Measurements from ENCODE around the gene HLF. TPM values are rescaled to one million over a fixed set of nuclear protein-coding genes. Genes with fewer than 3 reads are reported as not detected.

HLF gene
- total and polyA plus RNA-seq, 10 of the 15 experiments (the other 5 are each of a cell fraction or from before 2014, with no cell fraction given) = 0.01 to 0.33 (median 0.20) TPM; not detected in 3

DNA sequence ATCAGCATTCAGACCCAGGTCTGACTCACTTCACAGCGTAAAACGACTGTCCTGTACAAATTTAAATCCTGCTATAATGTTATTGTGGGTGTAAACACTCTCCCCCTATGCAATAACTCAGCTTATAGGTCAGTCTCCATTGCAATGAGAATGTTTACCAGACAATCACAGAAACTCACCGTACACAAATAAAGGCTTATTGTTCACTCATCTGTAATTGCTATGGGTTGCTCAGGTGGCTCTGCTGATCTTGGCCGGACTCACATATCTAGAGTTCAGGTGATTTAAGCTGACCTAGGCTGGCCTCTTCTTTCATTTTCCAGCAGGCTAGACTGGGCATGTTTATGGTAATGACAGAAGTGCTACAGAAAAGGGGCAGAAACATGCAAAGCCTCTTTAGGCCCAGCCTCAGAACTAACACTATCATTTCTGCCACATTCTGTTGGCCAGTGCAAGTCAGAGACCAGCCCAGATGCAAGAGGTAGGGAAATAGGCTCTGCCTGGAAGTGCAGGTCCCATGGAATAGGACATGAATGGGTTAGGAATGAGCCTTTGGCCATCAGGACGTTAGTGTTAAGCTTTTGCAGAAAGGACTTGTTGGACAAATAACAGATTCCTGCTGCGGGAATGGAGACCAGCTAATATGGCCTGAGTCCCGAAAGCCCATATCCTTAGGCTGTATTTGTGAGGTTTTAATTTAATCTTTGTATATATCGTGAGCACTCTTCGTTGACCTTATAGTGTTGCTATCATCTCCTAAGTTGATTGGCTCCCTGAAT is 44.0 kb downstream of the HLF start (continued):
- TF ChIP-seq MEF2B (IDR thresholded peaks at IDR 0.05; ENCODE audit: partially characterized antibody, poor library complexity, severe bottlenecking) = no peak
- TF ChIP-seq RUNX3 (IDR thresholded peaks at IDR 0.05; ENCODE audit: low read length) = no peak
- TF ChIP-seq STAT3 (IDR thresholded peaks at IDR 0.05; ENCODE audit: low read depth, low read length) = no peak
- TF ChIP-seq ZNF592 (IDR thresholded peaks at IDR 0.05) = no peak
- no peak for TF ChIP-seq PAX8 (IDR thresholded peaks at IDR 0.05)
- no peak for TF ChIP-seq ZNF384 (IDR thresholded peaks at IDR 0.05; ENCODE audit: borderline replicate concordance, low read depth, low read length)
- no peak for TF ChIP-seq FOS (IDR thresholded peaks at IDR 0.05; ENCODE audit: borderline replicate concordance, extremely low read depth, insufficient read length)

- Histone ChIP-seq H3K9ac (ENCODE audit: control insufficient read depth, insufficient read depth, low read length) (no peak overlapping the region), H3K27me3 (replicated peaks in 1 of 2; ENCODE audit: control insufficient read depth in 2 of 2, insufficient read depth in 2 of 2, low read length in 1 of 2) (peaks cover 0 to 2% of the 10 kb centered on the region in 2 experiments; a peak in 1 of 4 replicates), H3K36me3 (ENCODE audit: control insufficient read depth in 2 of 2, insufficient read depth in 2 of 2, low read length in 1 of 2) (no peaks in the 10 kb centered on the region), H3K4me1 (ENCODE audit: control insufficient read depth, insufficient read depth, low read length) (no peaks in the 10 kb centered on the region), H3K4me3 (no peak overlapping the region), H3K79me2 (ENCODE audit: control insufficient read depth, insufficient read depth, low read length) (no peaks in the 10 kb centered on the region), H3K9me3 (replicated peaks; ENCODE audit: control insufficient read depth, insufficient read depth, low read length) (no peaks in the 10 kb centered on the region), H2AFZ (ENCODE audit: control insufficient read depth, low read depth, low read length) (no peak overlapping the region), H4K20me1 (ENCODE audit: control insufficient read depth, insufficient read depth) (no peaks in the 10 kb centered on the region), H3K27ac (ENCODE audit: control insufficient read depth, insufficient read depth) (no peak overlapping the region), H3K4me2 (ENCODE audit: control insufficient read depth, insufficient read depth) (no peak overlapping the region)
- ChIA-PET CTCF (no interaction called here), RAD21 (ENCODE audit: unreplicated experiment) (no interaction called here), SMC1A (ENCODE audit: uncharacterized antibody, unreplicated experiment) (no interaction called here), POLR2A (no interaction called here)
- 53% methylated on average over 7 of the region's 7 CpGs for WGBS (ENCODE audit: insufficient coverage, insufficient replicate concordance, low lambda C conversion rate, missing lambda C conversion rate)
- intact Hi-C loops (cut with micrococcal nuclease; ENCODE audit: unreplicated experiment) = no loop called here
- no TSS peak for BruUV-seq (replicated peaks)
- ATAC-seq = no peak
- no peak for TF ChIP-seq EP300 (IDR thresholded peaks at IDR 0.05; ENCODE audit: borderline replicate concordance in 1 of 2, control insufficient read depth in 1 of 2, low read depth in 2 of 2, low read length in 2 of 2)
- FAIRE-seq = no peak
- in situ Hi-C loops (cut with MboI) = no loop called here
- DNase-seq (ENCODE audit: low read depth, low spot score) = no peak
These were observed 47.1 kb downstream of the HLF start for GRCh38 chr17:55311767-55312375.

Measured in GM12878 (cell line).